HG02885 (cell line): ENCODE results near the gene LRRC71.
"Not testable (repeated sequence)": the region's sequence is repeated elsewhere in the genome, so short reads cannot be mapped to it uniquely, and the experiment has no call there.

Experiments used
- ATAC-seq: cut with Tn5 transposase; IDR thresholded peaks from one replicate; pipeline ENCODE4 v1.9.1; 2021; ENCODE audit warnings: mild to moderate bottlenecking; ENCODE audit not compliant: unreplicated experiment, poor library complexity

The LRRC71 gene

GRCh38 chr1:156924478-156925153 lies 4.2 kb downstream of the LRRC71 start:
- ATAC-seq: no peak

GRCh38 chr1:156925154-156926010 lies 5.0 kb downstream of the LRRC71 start:
- ATAC-seq: no peak

- no peak for ATAC-seq
These were observed 5.7 kb downstream of the LRRC71 start for GRCh38 chr1:156926175-156926574.

GRCh38 chr1:156926695-156927094 lies 6.3 kb downstream of the LRRC71 start:
- not testable (repeated sequence) for ATAC-seq

GRCh38 chr1:156927215-156928042 lies 7.0 kb downstream of the LRRC71 start:
- no peak for ATAC-seq

GRCh38 chr1:156928043-156928602 lies 7.7 kb downstream of the LRRC71 start:
- ATAC-seq: no peak

- ATAC-seq: no peak
These were observed 9.3 kb downstream of the LRRC71 start for GRCh38 chr1:156929596-156930238.

- no peak for ATAC-seq
These were observed 10.1 kb downstream of the LRRC71 start for GRCh38 chr1:156930483-156930882.

GRCh38 chr1:156931211-156931952 lies 10.9 kb downstream of the LRRC71 start:
- no peak for ATAC-seq

- ATAC-seq: no peak
These were observed 11.7 kb downstream of the LRRC71 start for GRCh38 chr1:156931974-156932710.

- ATAC-seq: no peak
These were observed 12.7 kb downstream of the LRRC71 start for GRCh38 chr1:156933136-156933535.

- ATAC-seq: no peak
These were observed 15.2 kb downstream of the LRRC71 start for GRCh38 chr1:156935505-156936128.

GRCh38 chr1:156936191-156936590 lies 15.8 kb downstream of the LRRC71 start:
- ATAC-seq: no peak

- ATAC-seq: no peak
These were observed 16.3 kb downstream of the LRRC71 start for GRCh38 chr1:156936721-156937220.

GRCh38 chr1:156937883-156938282 lies 17.5 kb downstream of the LRRC71 start:
- no peak for ATAC-seq

- no peak for ATAC-seq
These were observed 18.4 kb downstream of the LRRC71 start for GRCh38 chr1:156938813-156939212.

GRCh38 chr1:156939786-156940334 lies 19.4 kb downstream of the LRRC71 start:
- no peak for ATAC-seq

- no peak for ATAC-seq
These were observed 21.2 kb downstream of the LRRC71 start for GRCh38 chr1:156941675-156942074.
